CD4-positive, alpha-beta T cell (primary cell): ENCODE measurements around the gene CDK11B. TPM values are rescaled to one million over a fixed set of nuclear protein-coding genes. Genes with fewer than 3 reads are reported as not detected.

Experiments
- ATAC-seq: fragments of 200-7000 bp; cut with Tn5 transposase; one replicate; pipeline ENCODE4 v1.10.0; 2022; ENCODE audit warnings: mild to moderate bottlenecking; ENCODE audit not compliant: poor library complexity
- CTCF ChIA-PET: fragments of 350-600 bp; sonication (Branson Sonifier 250); formaldehyde crosslinking; loops from one replicate; lab custom pipeline; 2021; ENCODE audit warnings: antibody characterized with exemption, inconsistent platforms; lab: Charles Lee
- POLR2A ChIA-PET: fragments of 350-600 bp; sonication (Branson Sonifier 250); formaldehyde crosslinking; loops from one replicate; lab custom pipeline; 2021; ENCODE audit warnings: antibody characterized with exemption, inconsistent platforms; lab: Charles Lee
- DNase-seq, 14 experiments: peaks; one replicate each; pipeline ENCODE4 v3.0.0-alpha.2; 2013 to 2020; ENCODE audit warnings: mixed read lengths in 2 of 14
- H3K27ac ChIP-seq, 2 donors: one replicate each; pipeline versions ENCODE4 v1.5.1 to v1.7.0; 2013; ENCODE audit warnings: low read length in 2 of 2, low read depth in 1 of 2, mild to moderate bottlenecking in 1 of 2
- H3K27me3 ChIP-seq, 2 experiments: 1 replicate in 1 of 2; 2 replicates in 1 of 2; pipeline versions ENCODE4 v1.6.1 to v1.7.0; 2013; ENCODE audit warnings: low read length in 2 of 2, control low read depth in 1 of 2, mild to moderate bottlenecking in 1 of 2, moderate library complexity in 1 of 2; ENCODE audit not compliant: insufficient read depth in 2 of 2, control insufficient read depth in 1 of 2
- H3K36me3 ChIP-seq: one replicate; pipeline ENCODE4 v1.6.1; 2013; ENCODE audit warnings: low read length, control low read depth; ENCODE audit not compliant: insufficient read depth
- H3K4me1 ChIP-seq: one replicate; pipeline ENCODE4 v1.6.1; 2013; ENCODE audit warnings: low read length, control low read depth; ENCODE audit not compliant: insufficient read depth
- H3K4me3 ChIP-seq: one replicate; pipeline ENCODE4 v1.5.1; 2013; ENCODE audit warnings: mild to moderate bottlenecking, low read length, moderate library complexity
- H3K9me3 ChIP-seq, 2 experiments: 1 replicate in 1 of 2; 2 replicates in 1 of 2; pipeline versions ENCODE4 v1.6.1 to v1.7.0; 2013; ENCODE audit warnings: low read length in 2 of 2, mild to moderate bottlenecking in 2 of 2, control low read depth in 1 of 2, moderate library complexity in 1 of 2; ENCODE audit not compliant: control insufficient read depth in 1 of 2, insufficient read depth in 1 of 2
- H3K27ac Mint-ChIP-seq: one replicate; pipeline ENCODE4 v1.8.0; 2020; ENCODE audit warnings: mixed read lengths
- H3K27me3 Mint-ChIP-seq: one replicate; pipeline ENCODE4 v1.8.0; 2021; ENCODE audit warnings: mixed read lengths
- H3K36me3 Mint-ChIP-seq: one replicate; pipeline ENCODE4 v1.8.0; 2021; ENCODE audit warnings: low read depth, mixed read lengths
- H3K4me1 Mint-ChIP-seq: one replicate; pipeline ENCODE4 v1.8.0; 2021; ENCODE audit warnings: low read depth, mixed read lengths
- H3K4me3 Mint-ChIP-seq: one replicate; pipeline ENCODE4 v1.8.0; 2020; ENCODE audit warnings: mild to moderate bottlenecking, mixed read lengths
- H3K9me3 Mint-ChIP-seq: one replicate; pipeline ENCODE4 v1.8.0; 2020; ENCODE audit warnings: mixed read lengths
- CTCF ChIP-seq: fragments of 200-600 bp; IDR thresholded peaks from one replicate; pipeline ENCODE4 v1.8.0; 2022; ENCODE audit warnings: antibody characterized with exemption, mild to moderate bottlenecking
- intact Hi-C, 2 experiments: fragments of 100-400 bp; cut with DNase I in 1 of 2; cut with micrococcal nuclease in 1 of 2; formaldehyde crosslinking; loops; one replicate each; pipeline versions ENCODE4 v1.15.1 to v1.9.0; 2023 to 2025; cut with DNase I, micrococcal nuclease
- total RNA-seq, 174 experiments: library from RNA in 2 of 174; stranded (reverse) in 2 of 174; gene quantifications; one replicate each; pipeline ENCODE4 v1.2.3 and lab custom pipeline; 2021 to 2026

Gene CDK11B
- total RNA-seq, 2 experiments from 2014 or later, result 49.8 to 52.0 TPM

- H3K27ac ChIP-seq, result no peak overlapping the region
- H3K9me3 Mint-ChIP-seq, result no peaks in the 10 kb centered on the region
- peaks cover 4% of the 10 kb centered on the region for H3K4me1 ChIP-seq
- peaks cover 3% of the 10 kb centered on the region for H3K4me1 Mint-ChIP-seq
- H3K4me3 ChIP-seq, result no peak overlapping the region
- H3K27ac Mint-ChIP-seq, result peak overlapping the region; percentile 53
- H3K4me3 Mint-ChIP-seq, result peak overlapping the region; percentile 69
- ChIA-PET CTCF (no interaction called here), POLR2A (no interaction called here)
- peaks cover 5% of the 10 kb centered on the region for H3K36me3 Mint-ChIP-seq
- no peak for TF ChIP-seq CTCF
- no peaks in the 10 kb centered on the region for H3K9me3 ChIP-seq
- no peaks in the 10 kb centered on the region for H3K27me3 ChIP-seq
- ATAC-seq (no peak), DNase-seq (no peak)
- intact Hi-C loops, result no loop called here
- H3K27me3 Mint-ChIP-seq, result no peaks in the 10 kb centered on the region
- no peaks in the 10 kb centered on the region for H3K36me3 ChIP-seq
These were observed 36.6 kb downstream of the CDK11B start for GRCh38 chr1:1622010-1622787.

- ATAC-seq, result no peak
- no peaks in the 10 kb centered on the region for H3K36me3 ChIP-seq
- no peak for TF ChIP-seq CTCF
- H3K27me3 ChIP-seq, result no peaks in the 10 kb centered on the region
- no peak for DNase-seq
- intact Hi-C loops, result no loop called here
- H3K27me3 Mint-ChIP-seq, result no peaks in the 10 kb centered on the region
- H3K4me1 ChIP-seq, result peaks cover 12% of the 10 kb centered on the region
- POLR2A ChIA-PET, result no interaction called here
- no peaks in the 10 kb centered on the region for H3K9me3 ChIP-seq
- CTCF ChIA-PET, result no interaction called here
- peaks cover 6% of the 10 kb centered on the region for H3K36me3 Mint-ChIP-seq
- no peak overlapping the region for H3K27ac Mint-ChIP-seq
- H3K9me3 Mint-ChIP-seq, result no peaks in the 10 kb centered on the region
- no peak overlapping the region for H3K4me3 ChIP-seq
- no peak overlapping the region for H3K4me3 Mint-ChIP-seq
- peaks cover 5% of the 10 kb centered on the region for H3K4me1 Mint-ChIP-seq
- H3K27ac ChIP-seq, result no peak overlapping the region
These were observed 37.4 kb downstream of the CDK11B start for GRCh38 chr1:1621173-1622009.

GRCh38 chr1:1620433-1621139, 38.2 kb downstream of the CDK11B start:
- H3K27me3 ChIP-seq, result no peaks in the 10 kb centered on the region
- no peak overlapping the region for H3K4me3 ChIP-seq
- Mint-ChIP-seq H3K36me3 (peaks cover 6% of the 10 kb centered on the region), H3K4me1 (peaks cover 5% of the 10 kb centered on the region), H3K27me3 (no peaks in the 10 kb centered on the region), H3K4me3 (no peak overlapping the region), H3K27ac (no peak overlapping the region), H3K9me3 (no peaks in the 10 kb centered on the region)
- no peak overlapping the region for H3K27ac ChIP-seq
- TF ChIP-seq CTCF, result no peak
- H3K36me3 ChIP-seq, result no peaks in the 10 kb centered on the region
- CTCF ChIA-PET, result no interaction called here
- ATAC-seq (no peak), DNase-seq (no peak)
- H3K9me3 ChIP-seq, result no peaks in the 10 kb centered on the region
- POLR2A ChIA-PET, result no interaction called here
- intact Hi-C loops, result no loop called here
- H3K4me1 ChIP-seq, result peaks cover 14% of the 10 kb centered on the region
